ENCODE data around the gene CARD14. TPM values are rescaled to one million over a fixed set of nuclear protein-coding genes. Genes with fewer than 3 reads are reported as not detected.

Gene CARD14
- polyA plus RNA-seq, 1 donor (not counting 4 experiments of a cell fraction or from before 2014, with no cell fraction given): 0.49 TPM

GRCh38 chr17:80204626-80205468 is 35.0 kb downstream of the CARD14 start:
- H3K27me3 ChIP-seq (ENCODE audit: control insufficient read depth, extremely low read depth, insufficient read depth, low read length): no peaks in the 10 kb centered on the region
- no peak overlapping the region for H2AFZ ChIP-seq (ENCODE audit: control insufficient read depth, low read length)
- peaks cover 2% of the 10 kb centered on the region in 2 experiments for H3K36me3 ChIP-seq (ENCODE audit: control insufficient read depth in 2 of 2, extremely low read depth in 1 of 2, insufficient read depth in 2 of 2, low read length in 2 of 2)
- FAIRE-seq: no peak
- dilution Hi-C loops (cut with MboI; ENCODE audit: extremely low pct_ligation_motif_present, low sequenced_read_pairs): no loop called here
- H4K20me1 ChIP-seq (ENCODE audit: control insufficient read depth, extremely low read depth, insufficient read depth, low read length): no peaks in the 10 kb centered on the region
- no peaks in the 10 kb centered on the region for H3K4me1 ChIP-seq (ENCODE audit: control insufficient read depth, extremely low read depth, insufficient read depth, low read length)
- no peak overlapping the region for H3K9ac ChIP-seq (ENCODE audit: control insufficient read depth, extremely low read depth, insufficient read depth, low read length)
- H3K27ac ChIP-seq (ENCODE audit: control insufficient read depth, insufficient read depth, low read length): no peak overlapping the region
- H3K4me2 ChIP-seq (ENCODE audit: control insufficient read depth, extremely low read depth, insufficient read depth, low read depth, low read length): no peak overlapping the region
- no peaks in the 10 kb centered on the region for H3K9me3 ChIP-seq (ENCODE audit: control insufficient read depth, low read depth, low read length)
- DNase-seq (ENCODE audit: low read depth, low spot score): no peak
- no peak overlapping the region for H3K4me3 ChIP-seq (ENCODE audit: control insufficient read depth in 2 of 3, extremely low read depth in 1 of 3, insufficient read depth in 2 of 3, low read depth in 1 of 3, low read length in 3 of 3)
- H3K79me2 ChIP-seq (ENCODE audit: control insufficient read depth, insufficient read depth, low read length): no peaks in the 10 kb centered on the region
- TF ChIP-seq CTCF (optimal IDR thresholded peaks at IDR 0.05 in 1 of 3, IDR thresholded peaks at IDR 0.05 in 1 of 3, conservative IDR thresholded peaks at IDR 0.05 in 1 of 3; ENCODE audit: extremely low read depth in 1 of 3, insufficient read depth in 2 of 3, low read length in 3 of 3) (no peak), EZH2 (IDR thresholded peaks at IDR 0.05; ENCODE audit: low read length) (no peak)
- H3K9me1 ChIP-seq (ENCODE audit: control insufficient read depth, extremely low read depth, insufficient read depth, low read length): no peaks in the 10 kb centered on the region

- DNase-seq (ENCODE audit: low read depth, low spot score) (no peak), FAIRE-seq (no peak)
- H3K9me3 ChIP-seq (ENCODE audit: control insufficient read depth, low read depth, low read length): no peaks in the 10 kb centered on the region
- H3K9me1 ChIP-seq (ENCODE audit: control insufficient read depth, extremely low read depth, insufficient read depth, low read length): no peaks in the 10 kb centered on the region
- H3K27me3 ChIP-seq (ENCODE audit: control insufficient read depth, extremely low read depth, insufficient read depth, low read length): no peaks in the 10 kb centered on the region
- H3K9ac ChIP-seq (ENCODE audit: control insufficient read depth, extremely low read depth, insufficient read depth, low read length): no peak overlapping the region
- H3K4me2 ChIP-seq (ENCODE audit: control insufficient read depth, extremely low read depth, insufficient read depth, low read depth, low read length): no peak overlapping the region
- no peak for TF ChIP-seq EZH2 (IDR thresholded peaks at IDR 0.05; ENCODE audit: low read length)
- TF ChIP-seq CTCF (optimal IDR thresholded peaks at IDR 0.05 in 1 of 3, IDR thresholded peaks at IDR 0.05 in 1 of 3, conservative IDR thresholded peaks at IDR 0.05 in 1 of 3; ENCODE audit: extremely low read depth in 1 of 3, insufficient read depth in 2 of 3, low read length in 3 of 3): no peak
- peaks cover 4 to 6% of the 10 kb centered on the region in 2 experiments for H3K36me3 ChIP-seq (ENCODE audit: control insufficient read depth in 2 of 2, extremely low read depth in 1 of 2, insufficient read depth in 2 of 2, low read length in 2 of 2)
- H3K4me3 ChIP-seq (ENCODE audit: control insufficient read depth in 2 of 3, extremely low read depth in 1 of 3, insufficient read depth in 2 of 3, low read depth in 1 of 3, low read length in 3 of 3): no peak overlapping the region
- no peaks in the 10 kb centered on the region for H3K4me1 ChIP-seq (ENCODE audit: control insufficient read depth, extremely low read depth, insufficient read depth, low read length)
- dilution Hi-C loops (cut with MboI; ENCODE audit: extremely low pct_ligation_motif_present, low sequenced_read_pairs): no loop called here
- no peaks in the 10 kb centered on the region for H3K79me2 ChIP-seq (ENCODE audit: control insufficient read depth, insufficient read depth, low read length)
- H2AFZ ChIP-seq (ENCODE audit: control insufficient read depth, low read length): no peak overlapping the region
- H3K27ac ChIP-seq (ENCODE audit: control insufficient read depth, insufficient read depth, low read length): no peak overlapping the region
- H4K20me1 ChIP-seq (ENCODE audit: control insufficient read depth, extremely low read depth, insufficient read depth, low read length): no peaks in the 10 kb centered on the region
Measured at GRCh38 chr17:80205811-80206210, 36.0 kb downstream of the CARD14 start.

Data from keratinocyte (primary cell).